Effector memory CD4-positive, alpha-beta T cell (primary cell): ENCODE results near the gene PCDHA1.
"Not testable (repeated sequence)": the region's sequence is repeated elsewhere in the genome, so short reads cannot be mapped to it uniquely, and the experiment has no call there.

Source experiments
- DNase-seq, 3 donors: peaks; one replicate each; pipeline ENCODE4 v3.0.0-alpha.2; 2020
- H3K27ac ChIP-seq: 2 replicates; pipeline ENCODE4 v1.7.0; 2013; ENCODE audit warnings: mild to moderate bottlenecking, low read length, moderate library complexity; ENCODE audit not compliant: insufficient read depth, poor library complexity, severe bottlenecking
- H3K27me3 ChIP-seq: replicated peaks from 2 replicates; pipeline ENCODE4 v1.7.0; 2013; ENCODE audit warnings: mild to moderate bottlenecking, low read length; ENCODE audit not compliant: insufficient read depth, control insufficient read depth, poor library complexity, severe bottlenecking
- H3K36me3 ChIP-seq: 2 replicates; pipeline ENCODE4 v1.7.0; 2013; ENCODE audit warnings: mild to moderate bottlenecking, low read length, moderate library complexity; ENCODE audit not compliant: control insufficient read depth, insufficient read depth
- H3K4me1 ChIP-seq: 2 replicates; pipeline ENCODE4 v1.7.0; 2013; ENCODE audit warnings: low read length, mild to moderate bottlenecking; ENCODE audit not compliant: control insufficient read depth, insufficient read depth, poor library complexity, severe bottlenecking
- H3K4me3 ChIP-seq: 2 replicates; pipeline ENCODE4 v1.7.0; 2013; ENCODE audit warnings: low read length, low read depth, mild to moderate bottlenecking; ENCODE audit not compliant: insufficient read depth, poor library complexity, severe bottlenecking
- H3K9me3 ChIP-seq: 2 replicates; pipeline ENCODE4 v1.7.0; 2013; ENCODE audit warnings: mild to moderate bottlenecking, low read length, moderate library complexity; ENCODE audit not compliant: control insufficient read depth

The PCDHA1 gene

DNA sequence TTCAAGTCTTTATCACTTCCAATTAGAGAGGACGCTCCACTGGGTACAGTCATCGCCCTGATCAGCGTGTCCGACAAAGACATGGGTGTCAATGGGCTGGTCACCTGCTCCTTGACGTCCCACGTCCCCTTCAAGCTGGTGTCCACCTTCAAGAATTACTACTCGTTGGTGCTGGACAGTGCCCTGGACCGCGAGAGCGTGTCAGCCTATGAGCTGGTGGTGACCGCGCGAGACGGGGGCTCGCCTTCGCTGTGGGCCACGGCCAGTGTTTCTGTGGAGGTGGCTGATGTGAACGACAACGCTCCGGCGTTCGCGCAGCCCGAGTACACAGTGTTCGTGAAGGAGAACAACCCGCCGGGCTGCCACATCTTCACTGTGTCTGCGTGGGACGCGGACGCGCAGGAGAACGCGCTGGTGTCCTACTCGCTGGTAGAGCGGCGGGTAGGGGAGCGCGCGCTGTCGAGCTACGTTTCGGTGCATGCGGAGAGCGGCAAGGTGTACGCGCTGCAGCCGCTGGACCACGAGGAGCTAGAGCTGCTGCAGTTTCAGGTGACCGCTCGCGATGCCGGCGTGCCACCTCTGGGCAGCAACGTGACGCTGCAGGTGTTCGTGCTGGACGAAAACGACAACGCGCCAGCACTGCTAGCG, 22.4 kb downstream of the PCDHA1 start:
- not testable (repeated sequence) for H3K4me3 ChIP-seq, H3K4me1 ChIP-seq, H3K36me3 ChIP-seq, DNase-seq, H3K9me3 ChIP-seq, H3K27me3 ChIP-seq, H3K27ac ChIP-seq

DNA sequence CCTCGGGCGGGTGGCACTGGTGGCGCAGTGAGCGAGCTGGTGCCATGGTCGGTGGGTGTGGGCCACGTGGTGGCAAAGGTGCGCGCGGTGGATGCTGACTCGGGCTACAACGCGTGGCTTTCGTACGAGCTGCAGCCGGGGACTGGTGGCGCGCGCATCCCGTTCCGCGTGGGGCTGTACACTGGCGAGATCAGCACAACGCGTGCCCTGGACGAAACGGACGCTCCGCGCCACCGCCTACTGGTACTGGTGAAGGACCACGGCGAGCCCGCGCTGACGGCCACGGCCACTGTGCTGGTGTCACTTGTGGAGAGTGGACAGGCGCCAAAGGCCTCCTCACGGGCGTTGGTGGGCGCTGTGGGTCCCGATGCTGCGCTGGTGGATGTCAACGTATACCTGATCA, 22.9 kb downstream of the PCDHA1 start:
- Histone ChIP-seq H3K4me1 (no peaks in the 10 kb centered on the region), H3K9me3 (no peaks in the 10 kb centered on the region), H3K4me3 (no peak overlapping the region), H3K27me3 (peaks cover 8% of the 10 kb centered on the region), H3K27ac (no peak overlapping the region), H3K36me3 (no peaks in the 10 kb centered on the region)
- DNase-seq, result no peak

DNA sequence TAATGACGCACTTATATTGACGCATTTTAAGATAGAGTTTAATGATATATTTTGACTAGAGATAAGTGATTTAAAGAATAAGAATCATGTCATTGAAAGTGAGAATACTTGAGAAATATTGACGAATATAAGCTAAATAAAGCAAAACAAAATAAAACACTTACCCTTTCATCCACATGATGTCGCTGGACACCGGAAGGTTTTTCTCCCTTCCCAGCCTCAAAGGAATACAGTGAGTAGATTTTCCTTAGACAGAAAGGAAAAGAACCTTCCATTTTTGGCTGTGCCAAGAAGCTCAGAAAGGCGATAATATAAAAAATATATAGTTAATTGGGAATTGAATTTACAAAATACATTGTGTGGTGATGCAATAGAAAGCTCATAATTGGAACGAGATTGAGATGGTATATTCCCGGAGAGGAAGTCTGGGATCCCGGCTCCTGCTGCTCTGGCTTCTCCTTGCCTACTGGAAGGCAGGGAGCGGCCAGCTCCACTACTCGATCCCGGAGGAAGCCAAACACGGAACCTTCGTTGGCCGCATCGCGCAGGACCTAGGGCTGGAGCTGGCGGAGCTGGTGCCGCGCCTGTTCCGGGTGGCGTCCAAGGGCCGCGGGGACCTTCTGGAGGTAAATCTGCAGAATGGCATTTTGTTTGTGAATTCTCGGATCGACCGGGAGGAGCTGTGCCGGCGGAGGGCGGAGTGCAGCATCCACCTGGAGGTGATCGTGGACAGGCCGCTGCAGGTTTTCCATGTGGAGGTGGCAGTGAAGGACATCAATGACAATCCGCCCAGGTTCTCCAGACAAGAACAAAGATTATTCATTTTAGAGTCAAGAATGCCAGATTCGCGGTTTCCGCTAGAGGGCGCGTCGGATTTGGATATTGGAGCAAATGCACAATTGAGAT, 35.7 kb downstream of the PCDHA1 start, which contains the start of gene PCDHA5:
PCDHA5 (plus strand) TSS at position 239 of the 906 bp plus-strand sequence.
- no peak within 1 kb of the TSS for H3K27ac ChIP-seq

DNA sequence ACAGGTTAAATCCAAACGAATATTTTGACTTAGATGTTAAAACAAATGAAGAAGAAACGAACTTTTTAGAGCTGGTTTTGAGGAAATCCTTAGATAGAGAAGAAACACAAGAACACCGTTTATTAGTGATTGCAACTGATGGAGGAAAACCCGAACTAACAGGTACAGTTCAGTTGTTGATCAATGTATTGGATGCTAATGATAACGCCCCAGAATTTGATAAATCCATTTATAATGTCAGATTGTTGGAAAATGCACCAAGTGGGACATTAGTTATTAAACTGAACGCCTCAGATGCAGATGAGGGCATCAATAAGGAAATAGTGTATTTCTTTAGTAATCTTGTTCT, 36.3 kb downstream of the PCDHA1 start:
- Histone ChIP-seq H3K36me3 (no peaks in the 10 kb centered on the region), H3K4me3 (no peak overlapping the region), H3K27ac (no peak overlapping the region), H3K4me1 (no peaks in the 10 kb centered on the region), H3K9me3 (no peaks in the 10 kb centered on the region), H3K27me3 (peaks cover 3% of the 10 kb centered on the region)
- DNase-seq, result no peak

More for the DNA sequence above, 35.7 kb downstream of the PCDHA1 start, which contains the start of gene PCDHA5:
- H3K9me3 ChIP-seq, result no peaks in the 10 kb centered on the region
- no peak for DNase-seq
- no peaks in the 10 kb centered on the region for H3K36me3 ChIP-seq
- no peak within 1 kb of the TSS for H3K4me3 ChIP-seq
- H3K27me3 ChIP-seq, result peaks cover 3% of the 10 kb centered on the region
- H3K4me1 ChIP-seq, result no peaks in the 10 kb centered on the region

DNA sequence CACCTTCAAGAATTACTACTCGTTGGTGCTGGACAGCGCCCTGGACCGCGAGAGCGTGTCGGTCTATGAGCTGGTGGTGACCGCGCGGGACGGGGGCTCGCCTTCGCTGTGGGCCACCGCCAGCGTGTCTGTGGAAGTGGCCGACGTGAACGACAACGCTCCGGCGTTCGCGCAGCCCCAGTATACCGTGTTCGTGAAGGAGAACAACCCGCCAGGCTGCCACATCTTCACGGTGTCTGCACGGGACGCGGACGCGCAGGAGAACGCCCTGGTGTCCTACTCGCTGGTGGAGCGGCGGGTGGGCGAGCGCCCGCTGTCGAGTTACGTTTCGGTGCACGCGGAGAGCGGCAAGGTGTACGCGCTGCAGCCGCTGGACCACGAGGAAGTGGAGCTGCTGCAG, 37.0 kb downstream of the PCDHA1 start:
- H3K4me1 ChIP-seq, H3K27ac ChIP-seq, H3K4me3 ChIP-seq, DNase-seq, H3K36me3 ChIP-seq, H3K9me3 ChIP-seq, H3K27me3 ChIP-seq: not testable (repeated sequence)

DNA sequence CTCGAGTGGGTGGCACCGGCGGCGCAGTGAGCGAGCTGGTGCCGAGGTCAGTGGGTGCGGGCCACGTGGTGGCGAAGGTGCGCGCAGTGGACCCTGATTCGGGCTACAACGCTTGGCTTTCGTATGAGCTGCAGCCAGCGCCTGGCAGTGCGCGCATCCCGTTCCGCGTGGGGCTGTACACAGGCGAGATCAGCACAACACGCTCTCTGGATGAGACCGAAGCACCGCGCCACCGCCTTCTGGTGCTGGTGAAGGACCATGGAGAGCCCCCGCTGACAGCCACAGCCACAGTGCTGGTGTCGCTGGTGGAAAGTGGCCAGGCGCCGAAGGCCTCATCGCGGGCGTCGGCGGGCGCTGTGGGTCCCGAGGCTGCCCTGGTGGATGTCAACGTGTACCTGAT, 37.5 kb downstream of the PCDHA1 start:
- H3K36me3 ChIP-seq, result no peaks in the 10 kb centered on the region
- DNase-seq, result no peak
- no peak overlapping the region for H3K27ac ChIP-seq
- H3K4me1 ChIP-seq, result no peaks in the 10 kb centered on the region
- no peaks in the 10 kb centered on the region for H3K9me3 ChIP-seq
- no peak overlapping the region for H3K4me3 ChIP-seq
- peaks cover 3% of the 10 kb centered on the region for H3K27me3 ChIP-seq

DNA sequence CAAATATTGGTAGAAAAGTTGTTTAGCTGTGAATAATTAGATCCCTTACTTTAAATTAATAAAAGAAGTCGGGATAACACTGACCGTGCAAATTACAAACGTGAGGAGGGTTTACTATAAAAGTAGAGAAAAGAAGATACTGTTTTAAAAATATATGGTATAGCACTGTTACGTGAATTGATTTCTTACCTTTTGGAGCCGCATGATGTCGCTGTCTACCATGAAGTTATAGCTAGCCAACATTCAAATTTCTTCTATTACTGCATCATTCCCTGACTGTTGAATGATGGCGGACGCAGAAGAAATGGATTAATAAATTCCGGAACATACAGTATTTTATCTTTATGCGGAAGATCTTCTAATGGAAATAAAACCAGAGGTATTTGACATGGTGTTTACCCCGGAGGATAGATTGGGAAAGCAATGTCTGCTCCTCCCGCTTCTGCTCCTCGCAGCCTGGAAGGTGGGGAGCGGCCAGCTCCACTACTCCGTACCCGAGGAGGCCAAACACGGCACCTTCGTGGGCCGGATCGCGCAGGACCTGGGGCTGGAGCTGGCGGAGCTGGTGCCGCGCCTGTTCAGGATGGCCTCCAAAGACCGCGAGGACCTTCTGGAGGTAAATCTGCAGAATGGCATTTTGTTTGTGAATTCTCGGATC, 41.9 kb downstream of the PCDHA1 start, which contains the start of gene PCDHA6:
PCDHA6 (plus strand) TSS at position 257 of the 658 bp plus-strand sequence; CDS start at position 389, 132 bp downstream.
- Histone ChIP-seq H3K4me1 (no peaks in the 10 kb centered on the region), H3K36me3 (no peaks in the 10 kb centered on the region), H3K27me3 (no peaks in the 10 kb centered on the region), H3K27ac (no peak within 1 kb of the TSS), H3K9me3 (no peaks in the 10 kb centered on the region), H3K4me3 (no peak within 1 kb of the TSS)
- no peak for DNase-seq

DNA sequence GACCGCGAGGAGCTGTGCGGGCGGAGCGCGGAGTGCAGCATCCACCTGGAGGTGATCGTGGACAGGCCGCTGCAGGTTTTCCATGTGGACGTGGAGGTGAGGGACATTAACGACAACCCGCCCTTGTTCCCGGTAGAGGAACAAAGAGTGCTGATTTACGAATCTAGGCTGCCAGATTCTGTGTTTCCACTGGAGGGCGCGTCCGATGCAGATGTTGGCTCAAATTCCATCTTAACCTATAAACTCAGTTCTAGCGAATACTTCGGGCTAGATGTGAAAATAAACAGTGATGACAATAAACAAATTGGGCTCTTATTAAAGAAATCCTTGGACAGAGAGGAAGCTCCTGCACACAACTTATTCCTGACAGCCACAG, 42.4 kb downstream of the PCDHA1 start:
- no peak overlapping the region for H3K4me3 ChIP-seq
- H3K27me3 ChIP-seq, result no peaks in the 10 kb centered on the region
- no peaks in the 10 kb centered on the region for H3K4me1 ChIP-seq
- no peaks in the 10 kb centered on the region for H3K9me3 ChIP-seq
- DNase-seq, result no peak
- H3K36me3 ChIP-seq, result no peaks in the 10 kb centered on the region
- H3K27ac ChIP-seq, result no peak overlapping the region

DNA sequence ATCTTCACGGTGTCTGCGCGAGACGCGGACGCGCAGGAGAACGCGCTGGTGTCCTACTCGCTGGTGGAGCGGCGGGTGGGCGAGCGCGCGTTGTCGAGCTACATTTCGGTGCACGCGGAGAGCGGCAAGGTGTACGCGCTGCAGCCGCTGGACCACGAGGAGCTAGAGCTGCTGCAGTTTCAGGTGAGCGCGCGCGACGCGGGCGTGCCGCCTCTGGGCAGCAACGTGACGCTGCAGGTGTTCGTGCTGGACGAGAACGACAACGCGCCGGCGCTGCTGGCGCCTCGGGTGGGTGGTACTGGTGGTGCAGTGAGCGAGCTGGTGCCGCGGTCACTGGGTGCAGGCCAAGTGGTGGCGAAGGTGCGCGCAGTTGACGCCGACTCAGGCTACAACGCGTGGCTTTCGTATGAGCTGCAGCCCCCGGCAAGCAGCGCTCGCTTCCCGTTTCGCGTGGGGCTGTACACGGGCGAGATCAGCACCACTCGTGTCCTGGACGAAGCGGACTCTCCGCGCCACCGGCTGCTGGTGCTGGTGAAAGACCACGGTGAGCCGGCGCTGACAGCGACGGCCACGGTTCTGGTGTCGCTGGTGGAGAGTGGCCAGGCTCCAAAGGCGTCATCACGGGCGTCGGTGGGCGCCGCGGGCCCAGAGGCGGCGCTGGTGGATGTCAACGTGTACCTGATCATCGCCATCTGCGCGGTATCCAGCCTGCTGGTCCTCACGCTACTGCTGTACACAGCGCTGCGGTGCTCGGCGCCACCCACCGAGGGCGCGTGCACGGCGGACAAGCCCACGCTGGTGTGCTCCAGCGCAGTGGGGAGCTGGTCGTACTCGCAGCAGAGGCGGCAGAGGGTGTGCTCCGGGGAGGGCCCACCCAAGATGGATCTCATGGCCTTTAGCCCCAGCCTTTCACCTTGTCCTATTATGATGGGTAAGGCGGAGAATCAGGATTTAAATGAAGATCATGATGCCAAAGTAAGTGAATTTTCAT, 43.9 kb downstream of the PCDHA1 start:
- not testable (repeated sequence) for H3K4me1 ChIP-seq, H3K27me3 ChIP-seq, H3K4me3 ChIP-seq, DNase-seq, H3K36me3 ChIP-seq, H3K27ac ChIP-seq, H3K9me3 ChIP-seq
